Measurements from ENCODE around the gene MYO1E. TPM values are rescaled to one million over a fixed set of nuclear protein-coding genes. Genes with fewer than 3 reads are reported as not detected.
"Not testable (repeated sequence)": the region's sequence is repeated elsewhere in the genome, so short reads cannot be mapped to it uniquely, and the experiment has no call there.

The MYO1E gene
- polyA plus RNA-seq, 6 donors from 2014 or later = 32.4 to 80.0 (median 45.3) TPM

- peak overlapping the region in 5 of 8 donors; percentile 2 to 43 (median 29) for H3K4me3 Mint-ChIP-seq
- H3K36me3 Mint-ChIP-seq = no peaks in the 10 kb centered on the region
- DNase-seq (no peak), ATAC-seq (ENCODE audit: low read depth in 2 of 2) (peak; percentile 35 to 47)
- peak overlapping the region in 1 of 6 donors; percentile 47 for H3K27ac Mint-ChIP-seq
- H3K27me3 Mint-ChIP-seq = no peaks in the 10 kb centered on the region
- H3K9me3 Mint-ChIP-seq = no peaks in the 10 kb centered on the region
- H3K4me1 Mint-ChIP-seq = peaks cover 38 to 81% (median 76%) of the 10 kb centered on the region in 3 donors
Observed at GRCh38 chr15:59290295-59291212, 82.1 kb downstream of the MYO1E start.

DNA sequence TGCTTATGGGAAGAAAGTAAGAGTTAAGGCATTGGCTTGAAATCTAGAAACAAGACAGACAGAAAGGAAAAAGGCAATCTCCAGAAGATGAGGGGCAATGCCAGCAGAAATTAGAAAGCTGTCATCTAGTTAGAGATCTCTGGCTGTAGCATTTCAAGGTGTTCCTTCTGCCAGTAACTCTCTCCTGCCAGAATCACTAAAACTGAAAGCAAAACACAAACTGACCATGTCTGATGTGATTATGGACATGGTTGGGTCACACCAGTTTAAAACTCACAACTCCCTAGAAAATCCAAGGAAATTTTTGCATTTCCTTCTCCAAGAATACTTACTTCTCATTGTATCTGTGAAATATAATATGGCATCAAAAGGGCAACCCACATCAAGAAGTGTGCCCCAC lies 83.1 kb downstream of the MYO1E start:
- no peak for ATAC-seq (ENCODE audit: low read depth in 2 of 2)
- no peaks in the 10 kb centered on the region for H3K9me3 Mint-ChIP-seq
- H3K27me3 Mint-ChIP-seq = no peaks in the 10 kb centered on the region
- no peak for DNase-seq
- no peak overlapping the region for H3K4me3 Mint-ChIP-seq
- no peaks in the 10 kb centered on the region for H3K36me3 Mint-ChIP-seq
- peaks cover 35 to 72% (median 71%) of the 10 kb centered on the region in 3 donors for H3K4me1 Mint-ChIP-seq
- peak overlapping the region in 1 of 6 donors; percentile 11 for H3K27ac Mint-ChIP-seq

- ATAC-seq (ENCODE audit: low read depth in 2 of 2) (no peak), DNase-seq (no peak)
- no peaks in the 10 kb centered on the region for H3K9me3 Mint-ChIP-seq
- peaks cover 33 to 59% (median 53%) of the 10 kb centered on the region in 3 donors for H3K4me1 Mint-ChIP-seq
- peaks cover 0 to 6% of the 10 kb centered on the region in 2 donors for H3K36me3 Mint-ChIP-seq
- peak overlapping the region in 3 of 6 donors; percentile 53 to 61 (median 59) for H3K27ac Mint-ChIP-seq
- no peaks in the 10 kb centered on the region for H3K27me3 Mint-ChIP-seq
- peak overlapping the region in 1 of 8 donors; percentile 44 for H3K4me3 Mint-ChIP-seq
Observed at GRCh38 chr15:59283717-59284391, 88.8 kb downstream of the MYO1E start.

- peak overlapping the region in 1 of 8 donors; percentile 42 for H3K4me3 Mint-ChIP-seq
- H3K4me1 Mint-ChIP-seq = peaks cover 31 to 54% (median 41%) of the 10 kb centered on the region in 3 donors
Observed at GRCh38 chr15:59282515-59283337, 89.9 kb downstream of the MYO1E start.

DNA sequence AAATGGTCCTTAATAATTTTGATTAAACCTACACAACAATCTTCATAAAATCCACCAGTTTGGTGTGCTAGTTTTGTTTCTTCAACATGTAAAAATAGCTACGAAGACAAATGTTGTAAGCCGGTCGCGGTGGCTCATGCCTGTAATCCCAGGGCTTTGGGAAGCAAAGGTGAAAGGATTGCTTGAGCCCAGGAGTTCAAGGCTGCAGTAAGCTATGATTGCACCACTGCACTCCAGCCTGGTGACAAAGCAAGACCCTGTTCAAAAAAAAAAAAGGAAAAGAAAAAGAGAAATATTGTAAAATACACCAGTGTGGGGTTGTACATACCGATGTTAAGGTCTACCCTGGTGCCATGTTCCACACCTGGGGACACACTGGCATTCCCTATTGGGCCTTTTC lies 91.0 kb downstream of the MYO1E start:
- DNase-seq = no peak
- Mint-ChIP-seq H3K36me3 (peaks cover 0 to 6% of the 10 kb centered on the region in 2 donors), H3K4me3 (peak overlapping the region in 1 of 8 donors; percentile 12), H3K27ac (peak overlapping the region in 3 of 6 donors; percentile 77 to 91 (median 86)), H3K27me3 (no peaks in the 10 kb centered on the region), H3K4me1 (peaks cover 25 to 51% (median 33%) of the 10 kb centered on the region in 3 donors), H3K9me3 (no peaks in the 10 kb centered on the region)
- ATAC-seq (ENCODE audit: low read depth in 2 of 2) = no peak

More at GRCh38 chr15:59282515-59283337, 89.9 kb downstream of the MYO1E start:
- ATAC-seq (ENCODE audit: low read depth in 2 of 2) (no peak), DNase-seq (no peak)
- H3K9me3 Mint-ChIP-seq = no peaks in the 10 kb centered on the region
- peak overlapping the region in 1 of 6 donors; percentile 92 for H3K27ac Mint-ChIP-seq
- no peaks in the 10 kb centered on the region for H3K27me3 Mint-ChIP-seq
- H3K36me3 Mint-ChIP-seq = peaks cover 0 to 6% of the 10 kb centered on the region in 2 donors

- ATAC-seq (ENCODE audit: low read depth in 2 of 2) = no peak
- Mint-ChIP-seq H3K4me1 (peaks cover 19 to 53% (median 34%) of the 10 kb centered on the region in 3 donors), H3K27ac (peak overlapping the region in 1 of 6 donors; percentile 42), H3K27me3 (no peaks in the 10 kb centered on the region), H3K36me3 (peaks cover 0 to 6% of the 10 kb centered on the region in 2 donors), H3K4me3 (no peak overlapping the region), H3K9me3 (no peaks in the 10 kb centered on the region)
- no peak for DNase-seq
Observed at GRCh38 chr15:59280855-59281254, 91.8 kb downstream of the MYO1E start.

- not testable (repeated sequence) for H3K9me3 Mint-ChIP-seq; H3K36me3 Mint-ChIP-seq; ATAC-seq (ENCODE audit: low read depth in 2 of 2); H3K27me3 Mint-ChIP-seq; H3K27ac Mint-ChIP-seq; DNase-seq; H3K4me3 Mint-ChIP-seq
- peaks cover 22 to 59% (median 38%) of the 10 kb centered on the region in 3 donors for H3K4me1 Mint-ChIP-seq
Observed at GRCh38 chr15:59280292-59280691, 92.4 kb downstream of the MYO1E start.

DNA sequence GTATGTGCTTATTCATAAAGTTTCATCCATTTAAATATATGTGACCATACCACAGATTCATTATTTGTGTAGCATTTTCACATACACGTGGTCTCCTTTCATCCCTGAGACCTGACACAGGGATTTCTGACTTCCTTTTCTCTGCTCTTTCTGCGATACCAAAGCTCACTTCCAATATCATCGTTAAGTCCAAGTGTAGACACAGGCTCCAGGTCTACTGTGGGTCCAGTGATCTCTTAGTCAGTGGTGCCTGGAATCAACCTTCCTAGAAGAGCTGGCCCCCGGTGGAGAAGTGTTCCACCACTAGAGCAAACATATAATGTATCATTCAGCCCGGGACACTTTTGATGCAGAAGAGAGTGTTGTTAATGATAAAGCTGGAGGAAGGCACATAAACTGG lies 93.6 kb downstream of the MYO1E start:
- H3K4me1 Mint-ChIP-seq = peaks cover 29 to 70% (median 45%) of the 10 kb centered on the region in 3 donors
- H3K27ac Mint-ChIP-seq = peak overlapping the region in 1 of 6 donors; percentile 11
- ATAC-seq (ENCODE audit: low read depth in 2 of 2) = no peak
- H3K9me3 Mint-ChIP-seq = no peaks in the 10 kb centered on the region
- DNase-seq = no peak
- peaks cover 0 to 6% of the 10 kb centered on the region in 2 donors for H3K36me3 Mint-ChIP-seq
- no peaks in the 10 kb centered on the region for H3K27me3 Mint-ChIP-seq
- H3K4me3 Mint-ChIP-seq = no peak overlapping the region

DNA sequence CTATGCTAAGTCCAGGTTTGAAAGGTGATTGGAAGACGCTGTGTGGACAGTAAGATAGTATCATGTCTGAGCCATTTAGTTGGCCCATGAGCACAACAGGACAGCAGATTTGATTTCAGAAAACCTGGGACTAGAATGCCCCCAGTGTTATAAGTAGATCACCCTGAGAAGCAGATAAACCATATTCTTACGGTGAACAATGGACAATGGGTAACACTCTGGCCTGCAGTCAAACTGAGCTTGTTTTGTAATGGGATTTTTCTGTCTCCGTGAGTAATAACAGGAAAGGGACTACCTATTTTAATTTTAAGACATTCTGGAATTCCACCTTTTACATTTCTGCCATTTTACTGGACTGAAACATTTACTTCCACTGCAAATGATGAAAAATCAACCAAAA lies 94.6 kb downstream of the MYO1E start:
- DNase-seq (no peak), ATAC-seq (ENCODE audit: low read depth in 2 of 2) (no peak)
- no peaks in the 10 kb centered on the region for H3K27me3 Mint-ChIP-seq
- H3K27ac Mint-ChIP-seq = peak overlapping the region in 1 of 6 donors; percentile 11
- no peak overlapping the region for H3K4me3 Mint-ChIP-seq
- no peaks in the 10 kb centered on the region for H3K9me3 Mint-ChIP-seq
- peaks cover 32 to 69% (median 46%) of the 10 kb centered on the region in 3 donors for H3K4me1 Mint-ChIP-seq
- H3K36me3 Mint-ChIP-seq = peaks cover 0 to 6% of the 10 kb centered on the region in 2 donors

GRCh38 chr15:59276225-59277178 lies 96.2 kb downstream of the MYO1E start:
- ATAC-seq (ENCODE audit: low read depth in 2 of 2) = no peak
- Mint-ChIP-seq H3K36me3 (peaks cover 0 to 6% of the 10 kb centered on the region in 2 donors), H3K4me3 (no peak overlapping the region), H3K9me3 (no peaks in the 10 kb centered on the region), H3K27me3 (no peaks in the 10 kb centered on the region), H3K27ac (peak overlapping the region in 4 of 6 donors; percentile 33 to 63 (median 52)), H3K4me1 (peaks cover 24 to 69% (median 44%) of the 10 kb centered on the region in 3 donors)
- no peak for DNase-seq

DNA sequence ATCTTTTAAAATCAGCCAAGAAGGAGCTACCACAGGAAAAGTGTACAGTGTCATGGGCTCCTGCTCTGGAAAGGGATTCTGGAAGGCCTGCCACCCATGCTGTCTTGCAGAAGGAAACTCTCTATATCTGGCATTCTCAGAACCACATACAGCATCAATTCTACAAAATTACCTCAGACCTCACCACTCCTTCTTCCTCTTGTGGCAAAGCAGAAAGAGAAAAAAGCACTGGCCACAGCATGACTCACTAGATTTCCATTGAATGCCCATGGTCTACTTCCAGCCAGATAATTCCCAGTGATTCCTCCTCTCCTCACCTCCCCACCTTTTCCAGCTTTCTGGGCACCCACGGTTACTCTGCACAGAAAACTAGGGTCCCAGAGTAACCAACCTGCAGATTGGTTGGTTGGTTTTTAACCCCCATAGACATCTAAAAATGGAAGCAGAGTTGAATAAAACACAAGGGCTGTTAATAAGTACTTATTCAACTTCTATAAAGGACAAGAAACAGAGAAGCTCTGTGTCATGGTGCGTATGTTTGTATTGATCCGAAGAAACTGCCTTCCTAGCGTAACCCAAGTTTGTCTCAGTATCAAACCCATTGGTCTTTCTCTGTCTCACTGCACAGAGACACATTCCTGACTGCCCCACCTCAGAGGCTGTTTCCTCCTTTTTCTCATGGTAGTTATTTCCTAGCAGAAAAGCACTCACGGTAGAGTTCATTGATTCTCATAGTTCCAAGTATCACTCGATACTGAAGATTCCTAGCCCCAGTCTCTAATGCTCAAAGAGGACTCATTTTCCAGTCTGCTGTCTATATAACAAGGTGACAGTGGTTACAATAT lies 98.3 kb downstream of the MYO1E start:
- H3K4me1 Mint-ChIP-seq = peaks cover 23 to 56% (median 34%) of the 10 kb centered on the region in 3 donors
- DNase-seq (no peak), ATAC-seq (ENCODE audit: low read depth in 2 of 2) (no peak)
- H3K4me3 Mint-ChIP-seq = no peak overlapping the region
- peak overlapping the region in 5 of 6 donors; percentile 56 to 75 (median 71) for H3K27ac Mint-ChIP-seq
- no peaks in the 10 kb centered on the region for H3K27me3 Mint-ChIP-seq
- H3K36me3 Mint-ChIP-seq = peaks cover 0 to 5% of the 10 kb centered on the region in 2 donors
- no peaks in the 10 kb centered on the region for H3K9me3 Mint-ChIP-seq

Measured in naive B cell (primary cell).